Ovary (tissue), 9 donors: ENCODE results near the gene LMO4. TPM values are rescaled to one million over a fixed set of nuclear protein-coding genes. Genes with fewer than 3 reads are reported as not detected.

ENCODE experiments used
- DNase-seq, 5 donors: peaks; one replicate each; pipeline ENCODE4 v3.0.0-alpha.2; 2019 to 2020
- H3K27ac ChIP-seq, 2 donors: fragments of 200-600 bp; one replicate each; pipeline versions ENCODE4 v1.5.1 to v1.8.0; 2019 to 2022
- H3K27me3 ChIP-seq: fragments of 200-600 bp; one replicate; pipeline ENCODE4 v1.8.0; 2022
- H3K36me3 ChIP-seq: fragments of 200-600 bp; sonication (generic); one replicate; pipeline ENCODE4 v1.5.1; 2019
- H3K4me1 ChIP-seq: one replicate; pipeline ENCODE4 v1.8.1; 2013; ENCODE audit warnings: mild to moderate bottlenecking, moderate library complexity; ENCODE audit not compliant: insufficient read depth
- H3K4me3 ChIP-seq: fragments of 200-600 bp; sonication (generic); one replicate; pipeline ENCODE4 v1.5.1; 2017
- H3K9me3 ChIP-seq, 2 donors: fragments of 200-600 bp in 1 of 2; sonication (generic) in 1 of 2; one replicate each; pipeline versions ENCODE4 v1.5.1 to v1.8.1; 2013 to 2019; ENCODE audit warnings: mild to moderate bottlenecking in 1 of 2, moderate library complexity in 1 of 2
- CTCF ChIP-seq, 3 donors: fragments of 450-650 bp in 2 of 3; fragments of 200-600 bp in 1 of 3; IDR thresholded peaks; one replicate each; pipeline versions ENCODE4 v1.5.1 to v1.8.0; 2016 to 2022; ENCODE audit warnings: antibody characterized with exemption in 3 of 3, mild to moderate bottlenecking in 1 of 3
- EP300 ChIP-seq: sonication (generic); formaldehyde crosslinking; IDR thresholded peaks from one replicate; pipeline ENCODE4 v1.6.1; 2017; ENCODE audit warnings: antibody characterized with exemption
- POLR2A ChIP-seq: fragments of 450-650 bp; IDR thresholded peaks from one replicate; pipeline ENCODE4 v1.6.1; 2017; ENCODE audit warnings: antibody characterized with exemption, mild to moderate bottlenecking, moderate library complexity
- WGBS, 3 donors: extraction: QIAGEN DNeasy Blood & Tissue Kit in 1 of 3; methylation state at CpG; one replicate each; pipeline versions ENCODE4 v1.1.5 to v1.1.7; 2013 to 2017; 5-methylcytosine and 5-hydroxymethylcytosine counted together
- intact Hi-C, 4 donors: fragments of 100-400 bp; cut with DNase I; formaldehyde crosslinking; loops; one replicate each; pipeline versions ENCODE4 v1.11.0 to v1.15.1; 2022 to 2023
- polyA plus RNA-seq, 2 donors: library from polyadenylated mRNA; stranded (reverse); fragments of 200-250 nt in 1 of 2; fragments of 350-450 nt in 1 of 2; fragmentation: Illumina TruSeq in 1 of 2; extraction: RNeasy Lipid Tissue Mini Kit (QIAGEN cat#74804) in 1 of 2; gene quantifications; one replicate each; pipeline ENCODE4 v1.2.3, GENCODE V29; 2013 to 2014
- total RNA-seq, 7 donors: library from RNA; depleted of rRNA in 2 of 7; stranded (reverse); fragments of >200 nt in 2 of 7; fragmentation: NEBNext Ultra II Directional in 3 of 7; extraction: Animal tissue kit (Norgen Biotek cat#: 25700) in 3 of 7; gene quantifications; one replicate each; pipeline versions ENCODE4 v1.1.0 to v1.2.4, GENCODE V29; 2016 to 2023
- donor health status: DM: no; HTN: no; CAD: no; lungs with moderate emphysema.
- donor health status: DM: no; HTN: no; CAD: no.
- donor health status: Bipolar disorder and iron deficiency.
- donor health status: DM: yes; HTN: yes; CAD: no.
- donor health status: DM: no; HTN: no; CAD: no.
- donor health status: DM: yes; HTN: yes; CAD: no.

LMO4 gene
- total and polyA plus RNA-seq, 9 donors = 21.7 to 85.4 (median 42.2) TPM

GRCh38 chr1:87318806-87319205, 9.9 kb upstream of the LMO4 start:
- TF ChIP-seq EP300 = no peak
- no peak for TF ChIP-seq CTCF (IDR thresholded peaks at IDR 0.05)
- no peaks in the 10 kb centered on the region for H3K9me3 ChIP-seq
- no peak overlapping the region for H3K27ac ChIP-seq
- no peak overlapping the region for H3K4me3 ChIP-seq
- no peak for DNase-seq
- no peaks in the 10 kb centered on the region for H3K4me1 ChIP-seq
- no peaks in the 10 kb centered on the region for H3K27me3 ChIP-seq
- intact Hi-C loops = no loop called here
- 89 to 97% (median 93%) methylated on average over 1 of the region's 1 CpG for WGBS, 3 donors
- H3K36me3 ChIP-seq = no peaks in the 10 kb centered on the region

- no peak overlapping the region for H3K4me3 ChIP-seq
These were observed 2.5 kb upstream of the LMO4 start for GRCh38 chr1:87325982-87326738.

GRCh38 chr1:87327376-87328271, 1.1 kb upstream of the LMO4 start:
- Histone ChIP-seq H3K4me3 (peak overlapping the region; percentile 74), H3K27me3 (no peaks in the 10 kb centered on the region), H3K36me3 (no peaks in the 10 kb centered on the region), H3K27ac (peak overlapping the region; percentile 94 to 99), H3K9me3 (no peaks in the 10 kb centered on the region), H3K4me1 (peaks cover 5% of the 10 kb centered on the region)
- no peak for DNase-seq
- 6 to 7% (median 6%) methylated on average over 27 of the region's 27 CpGs for WGBS, 3 donors
- intact Hi-C loops = loop anchor here in 2 of 4 donors (10.0 kb wide), 1 partner anchor 193 kb away; no protein-coding TSS in a partner anchor
- TF ChIP-seq CTCF (IDR thresholded peaks at IDR 0.05) (no peak), EP300 (no peak), POLR2A (no peak)

More at GRCh38 chr1:87325982-87326738, 2.5 kb upstream of the LMO4 start:
- Histone ChIP-seq H3K27me3 (no peaks in the 10 kb centered on the region), H3K4me1 (no peaks in the 10 kb centered on the region), H3K9me3 (no peaks in the 10 kb centered on the region), H3K27ac (no peak overlapping the region), H3K36me3 (no peaks in the 10 kb centered on the region)
- DNase-seq = peak in 1 of 5 donors; percentile 42
- 40% methylated on average over 10 of the region's 10 CpGs for WGBS, 3 donors
- no peak for TF ChIP-seq EP300
- TF ChIP-seq CTCF (IDR thresholded peaks at IDR 0.05) = peak; percentile 72 to 81 (median 73)
- TF ChIP-seq POLR2A = no peak
- intact Hi-C loops = loop anchor here in 2 of 4 donors (10.0 kb wide), 1 partner anchor 191 kb away; no protein-coding TSS in a partner anchor

- peak overlapping the region; percentile 87 to 99 for H3K27ac ChIP-seq
- no peaks in the 10 kb centered on the region for H3K27me3 ChIP-seq
- WGBS, 3 donors = 0 to 1% (median 0%) methylated on average over 35 of the region's 35 CpGs
- H3K4me3 ChIP-seq = peak overlapping the region; percentile 74
- TF ChIP-seq CTCF (IDR thresholded peaks at IDR 0.05) = no peak
- TF ChIP-seq EP300 = no peak
- no peak for TF ChIP-seq POLR2A
- H3K4me1 ChIP-seq = peaks cover 6% of the 10 kb centered on the region
- peak; percentile 46 to 71 (median 63) for DNase-seq
- no peaks in the 10 kb centered on the region for H3K36me3 ChIP-seq
- intact Hi-C loops = loop anchor here in 2 of 4 donors (10.0 kb wide), 1 partner anchor 194 kb away; no protein-coding TSS in a partner anchor
- H3K9me3 ChIP-seq = no peaks in the 10 kb centered on the region
These were observed 408 bp downstream of the LMO4 start for GRCh38 chr1:87329051-87329525.
